Spleen (tissue), 7 donors: Measurements from ENCODE around the gene SYNDIG1.

Experiments used
- CTCF ChIP-seq, 11 experiments: fragments of 200-600 bp in 7 of 11; fragments of 450-650 bp in 4 of 11; sonication (generic) in 4 of 11; IDR thresholded peaks in 8 of 11; conservative IDR thresholded peaks in 3 of 11; 1 replicate in 7 of 11; 2 replicates in 4 of 11; pipeline versions ENCODE4 v1.4.0 to v1.8.0; 2016 to 2021; ENCODE audit warnings: antibody characterized with exemption in 11 of 11, inconsistent platforms in 4 of 11, mild to moderate bottlenecking in 1 of 11
- POLR2A ChIP-seq, 3 donors: fragments of 450-650 bp; IDR thresholded peaks; one replicate each; pipeline ENCODE4 v1.5.1; 2017; ENCODE audit warnings: antibody characterized with exemption in 3 of 3, mild to moderate bottlenecking in 1 of 3
- POLR2AphosphoS5 ChIP-seq, 3 donors: sonication (generic); formaldehyde crosslinking; IDR thresholded peaks; one replicate each; pipeline ENCODE4 v1.5.1; 2017; ENCODE audit warnings: antibody characterized with exemption in 3 of 3
- donor health status: DM: no; HTN: no; CAD: no; lungs with moderate emphysema.
- donor health status: DM: no; HTN: no; CAD: no.
- donor health status: DM: no; HTN: no; CAD: no.

GRCh38 chr20:24519476-24519875 lies 50.0 kb downstream of the SYNDIG1 start:
- TF ChIP-seq CTCF (IDR thresholded peaks at IDR 0.05 in 8 of 11, conservative IDR thresholded peaks at IDR 0.05 in 3 of 11): no peak
- no peak for TF ChIP-seq POLR2AphosphoS5 (IDR thresholded peaks at IDR 0.05)
- no peak for TF ChIP-seq POLR2A (IDR thresholded peaks at IDR 0.05)
